COLO668 (cell line): Measurements from ENCODE around the gene ELAVL2.

Experiments
- DNase-seq: peaks from one replicate; lab custom pipeline; 2025; ENCODE audit not compliant: unreplicated experiment; lab: John Stamatoyannopoulos, UW

Gene ELAVL2

GRCh38 chr9:23772385-23772783 lies 53.7 kb downstream of the ELAVL2 start:
- no peak for DNase-seq

GRCh38 chr9:23771746-23772384 lies 54.2 kb downstream of the ELAVL2 start:
- no peak for DNase-seq

- no peak for DNase-seq
These were observed 56.6 kb downstream of the ELAVL2 start for GRCh38 chr9:23769307-23769935.

DNA sequence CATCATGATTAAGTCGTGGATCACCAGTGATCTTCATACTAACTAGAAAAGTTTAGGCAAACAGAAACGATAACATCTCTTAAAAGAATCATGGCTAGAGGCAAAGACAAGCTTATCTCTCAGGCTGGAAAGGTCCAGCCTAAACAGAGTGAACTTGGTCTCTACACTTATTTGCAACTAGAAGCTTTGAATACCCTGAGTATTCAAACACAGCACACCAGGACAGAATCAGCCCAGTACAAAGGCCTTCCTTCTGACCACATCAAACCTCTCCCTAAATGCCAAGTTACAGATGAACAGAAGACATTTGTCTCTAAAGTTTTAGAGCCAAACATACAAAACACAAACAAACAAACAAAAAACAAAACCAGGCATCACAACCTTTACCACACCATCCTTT lies 57.2 kb downstream of the ELAVL2 start:
- DNase-seq: no peak

GRCh38 chr9:23766613-23767012 lies 59.4 kb downstream of the ELAVL2 start:
- DNase-seq: no peak

GRCh38 chr9:23765561-23765960 lies 60.5 kb downstream of the ELAVL2 start:
- DNase-seq: no peak

DNA sequence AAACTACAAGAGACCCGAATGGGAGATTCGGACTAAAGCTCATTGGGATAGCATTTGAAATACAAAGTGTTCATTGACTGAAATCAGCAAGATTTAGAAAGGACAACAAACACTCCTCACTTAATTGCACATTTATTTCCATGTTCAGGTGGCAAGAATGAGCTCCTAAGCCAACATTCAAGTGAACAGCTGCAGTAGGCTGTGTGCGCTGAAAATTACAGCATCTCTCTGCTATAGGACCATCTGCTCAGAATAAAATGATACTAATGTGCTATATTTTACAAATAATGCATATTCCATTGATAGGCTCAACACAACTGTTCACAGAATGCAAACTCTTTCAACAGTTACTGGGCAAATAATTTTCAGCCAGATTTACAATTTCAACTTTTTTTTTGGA lies 61.8 kb downstream of the ELAVL2 start:
- DNase-seq: no peak

GRCh38 chr9:23754551-23754950 lies 71.5 kb downstream of the ELAVL2 start:
- DNase-seq: no peak

- DNase-seq: no peak
These were observed 73.2 kb downstream of the ELAVL2 start for GRCh38 chr9:23752859-23753258.

DNA sequence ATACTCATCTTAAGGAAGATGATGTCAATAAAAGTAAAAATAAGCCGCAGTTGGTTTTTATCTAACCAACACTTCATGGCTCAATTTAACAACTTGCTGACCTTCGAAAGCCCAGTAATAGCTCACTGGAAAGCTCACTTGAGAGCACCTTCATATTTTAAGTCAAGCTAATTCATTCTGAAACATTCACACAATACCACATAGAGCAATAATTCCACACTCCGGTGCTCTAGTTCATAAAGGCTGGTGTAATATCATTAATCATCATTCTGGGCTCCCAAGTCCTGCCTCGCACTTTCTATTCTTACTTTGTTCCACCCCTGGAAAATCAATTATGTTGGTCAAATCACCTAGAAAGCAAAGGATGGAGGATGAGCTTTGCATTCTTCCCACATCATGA lies 74.4 kb downstream of the ELAVL2 start:
- DNase-seq: no peak

- DNase-seq: no peak
These were observed 75.2 kb downstream of the ELAVL2 start for GRCh38 chr9:23750808-23751207.

DNA sequence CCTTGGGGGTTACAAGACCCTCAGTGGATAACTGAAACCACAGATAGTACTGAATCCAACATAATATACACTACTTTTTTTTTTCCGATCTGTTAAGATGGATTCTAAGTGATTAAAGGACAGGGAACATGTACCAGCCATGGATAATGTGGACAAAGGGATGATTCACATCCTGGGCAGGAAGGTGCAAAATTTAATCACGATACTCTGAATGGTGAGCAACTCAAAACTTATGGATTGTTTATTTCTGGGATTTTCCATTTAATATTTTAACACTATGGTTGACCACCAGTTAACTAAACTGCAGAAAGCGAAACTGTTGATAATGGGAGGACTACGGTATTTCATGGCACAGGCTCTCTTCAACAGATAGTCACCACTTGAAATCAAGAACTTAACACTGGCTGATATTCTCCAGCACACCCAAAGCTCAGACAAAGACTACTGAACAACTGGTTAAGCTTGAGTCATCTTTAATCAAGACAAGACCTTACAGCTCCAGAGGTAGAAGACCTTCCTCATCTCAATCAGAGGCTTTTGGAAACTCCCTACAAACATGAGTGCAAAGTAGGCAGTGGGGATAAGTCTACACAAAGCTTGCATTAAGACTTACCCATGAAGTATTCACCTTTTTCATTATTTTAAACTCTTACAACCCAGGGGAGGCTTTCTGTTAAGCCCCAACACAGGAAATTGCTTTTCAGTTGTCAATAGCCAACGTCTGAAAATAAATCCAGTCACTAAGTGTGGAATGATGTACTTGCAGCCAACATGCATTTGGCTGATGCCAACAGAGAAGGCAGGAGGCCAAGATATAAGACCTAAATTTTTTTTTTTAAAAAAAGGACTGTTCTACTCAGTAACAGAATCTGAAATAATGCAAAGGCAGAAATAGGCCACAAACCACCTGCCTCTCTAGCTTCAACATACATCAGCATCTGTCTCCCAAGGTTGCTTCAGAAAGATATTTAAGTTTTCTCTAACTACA lies 78.7 kb downstream of the ELAVL2 start:
- DNase-seq: no peak

GRCh38 chr9:23746317-23746716 lies 79.7 kb downstream of the ELAVL2 start:
- no peak for DNase-seq

DNA sequence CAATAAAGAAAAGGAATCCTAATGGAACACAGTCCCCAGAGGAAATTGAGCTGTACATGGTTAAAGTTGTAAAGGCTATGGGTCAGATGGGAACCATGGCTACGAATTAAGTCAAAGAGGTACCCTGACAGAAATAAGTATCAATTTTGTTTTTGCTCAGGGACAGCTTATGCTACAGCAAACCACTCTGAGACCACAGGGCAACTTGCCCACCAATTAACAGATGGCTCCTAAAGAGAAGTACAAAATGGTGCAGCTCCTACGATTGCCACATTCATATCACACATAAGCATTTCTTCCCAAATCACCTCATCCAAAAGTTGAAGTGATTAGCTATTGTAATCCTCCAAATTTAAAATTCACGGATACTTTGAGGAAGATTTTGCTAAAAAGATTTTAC lies 83.0 kb downstream of the ELAVL2 start:
- DNase-seq: no peak

DNA sequence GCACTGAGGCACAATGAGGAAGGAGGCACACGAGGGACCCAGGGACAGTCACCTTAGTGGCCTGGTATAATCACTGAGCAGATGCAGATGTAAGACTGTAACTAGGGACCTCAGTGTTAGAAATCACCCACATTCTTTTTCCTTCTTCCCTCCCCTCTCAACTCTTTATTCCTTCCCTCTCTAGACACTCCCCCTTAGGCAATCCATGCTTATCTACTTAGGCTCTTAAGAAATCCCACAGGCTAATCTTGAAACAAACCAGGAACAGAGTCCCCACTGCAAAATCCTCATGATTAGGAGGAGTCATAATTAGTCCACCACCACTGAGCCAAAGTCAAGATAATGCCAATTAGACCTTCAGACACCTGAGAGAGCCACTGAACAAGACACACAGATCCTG lies 84.7 kb downstream of the ELAVL2 start:
- DNase-seq: no peak

DNA sequence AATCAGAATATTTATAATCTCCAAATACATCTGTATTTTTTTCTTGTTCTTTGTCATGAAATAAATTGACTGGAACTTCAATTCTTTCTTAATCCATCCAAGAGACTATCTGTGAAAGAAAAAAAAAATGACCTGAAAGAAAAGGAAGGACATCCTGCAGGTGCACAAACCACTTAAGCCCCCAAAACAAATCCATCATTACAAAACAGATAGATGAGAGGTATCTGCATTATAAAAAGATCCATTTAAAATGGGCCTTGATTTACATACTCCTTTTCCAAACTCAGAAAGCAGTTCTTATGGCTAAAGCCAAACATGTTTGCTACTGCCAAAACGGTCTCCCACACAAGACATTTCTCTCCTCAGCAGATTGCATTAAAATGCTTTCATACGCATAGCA lies 85.5 kb downstream of the ELAVL2 start:
- DNase-seq: no peak

- DNase-seq: no peak
These were observed 86.3 kb downstream of the ELAVL2 start for GRCh38 chr9:23739753-23740152.

DNA sequence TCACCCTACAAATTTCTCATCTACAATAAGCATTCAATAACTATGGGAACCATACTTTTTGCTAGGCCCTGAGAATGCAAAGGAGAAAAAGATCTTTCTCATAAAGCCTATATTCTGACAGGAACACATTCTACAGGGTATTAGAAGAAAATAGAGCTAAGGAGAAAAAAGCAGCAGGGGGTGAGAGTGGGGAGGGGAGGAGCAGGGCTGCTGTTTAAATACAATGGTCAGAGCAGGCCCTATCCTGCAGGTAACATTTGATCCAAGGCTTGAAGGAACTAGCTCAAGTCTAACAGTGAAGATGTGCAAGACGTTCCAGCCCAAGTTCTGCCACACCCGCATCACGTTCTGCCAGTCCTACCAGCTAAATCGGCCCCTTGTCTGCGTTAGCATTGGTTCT lies 89.7 kb downstream of the ELAVL2 start:
- no peak for DNase-seq

GRCh38 chr9:23733495-23734078 lies 92.5 kb downstream of the ELAVL2 start:
- DNase-seq: no peak

DNA sequence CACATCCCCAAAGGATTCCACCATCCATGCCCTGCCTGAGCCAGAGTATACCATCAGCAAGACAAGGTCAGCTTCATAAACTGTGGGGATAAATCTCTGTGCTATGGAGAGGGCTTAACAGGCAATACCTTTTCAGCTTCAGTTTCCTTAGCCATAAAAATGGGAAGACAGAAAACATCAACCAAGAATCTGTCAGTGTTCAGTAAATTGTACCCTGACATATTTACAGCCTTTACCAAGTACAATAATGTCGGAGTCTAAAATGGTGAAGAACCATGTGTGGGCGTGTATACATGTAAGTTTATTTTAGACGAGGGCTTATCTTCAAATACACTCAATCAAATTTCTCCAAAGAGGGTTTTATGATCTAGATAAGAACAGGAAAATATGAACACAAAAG lies 94.7 kb downstream of the ELAVL2 start:
- DNase-seq: no peak

DNA sequence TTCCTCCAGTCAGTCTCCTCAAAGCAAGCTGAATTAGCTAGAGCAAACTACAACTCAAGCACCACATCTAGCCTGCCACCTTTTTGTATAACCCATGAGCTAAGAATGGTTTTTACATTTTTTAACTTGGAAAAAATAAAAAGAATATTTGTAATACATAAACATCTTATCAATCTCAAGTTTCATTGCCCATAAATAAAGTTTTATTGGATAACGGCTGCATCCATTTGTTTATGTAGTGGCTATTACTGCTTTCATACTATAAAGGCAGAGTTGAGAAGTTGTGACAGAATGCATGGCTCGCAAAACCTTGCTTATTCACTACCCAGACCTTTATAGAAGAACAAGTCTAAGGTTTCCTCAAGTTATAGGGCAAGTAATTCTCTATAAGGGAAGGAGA lies 95.7 kb downstream of the ELAVL2 start:
- no peak for DNase-seq

GRCh38 chr9:23728736-23729135 lies 97.3 kb downstream of the ELAVL2 start:
- no peak for DNase-seq
